Measurements from ENCODE around the gene CDK5R1.

DNA sequence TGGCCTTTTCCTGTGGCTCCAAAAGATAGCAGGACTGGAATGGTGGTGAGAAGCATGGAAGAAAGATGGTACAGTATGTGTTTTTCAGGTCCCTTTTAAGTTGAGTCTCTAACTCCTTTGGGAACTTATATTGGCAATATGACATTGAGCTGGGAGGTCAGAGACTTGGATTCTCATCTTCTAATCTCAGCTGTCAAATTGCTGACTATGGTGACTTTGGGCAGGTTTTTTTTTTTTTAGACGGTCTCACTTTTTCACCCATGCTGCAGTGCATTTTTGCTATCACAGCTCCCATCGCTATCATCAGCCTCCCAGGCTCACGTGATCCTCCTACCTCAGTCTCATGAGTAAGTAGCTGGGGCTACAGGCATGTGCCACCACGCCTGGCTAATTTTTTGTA lies 15.1 kb upstream of the CDK5R1 start:
- no peak for TF ChIP-seq POLR2AphosphoS5 (IDR thresholded peaks at IDR 0.05; ENCODE audit: insufficient read depth, low read depth, low read length)
- TF ChIP-seq CTCF (IDR thresholded peaks at IDR 0.05; ENCODE audit: extremely low read depth in 1 of 2, insufficient read depth in 1 of 2, low read depth in 1 of 2, low read length in 2 of 2): no peak
- no peak for TF ChIP-seq POLR2A (IDR thresholded peaks at IDR 0.05; ENCODE audit: low read depth, low read length)
- no peak for TF ChIP-seq MAX (IDR thresholded peaks at IDR 0.05; ENCODE audit: insufficient read depth, insufficient read length)
- no peak for TF ChIP-seq EZH2 (IDR thresholded peaks at IDR 0.05; ENCODE audit: borderline replicate concordance, low read depth, low read length, severe bottlenecking)

Data from endothelial cell of umbilical vein (primary cell).